Activated CD4-positive, alpha-beta T cell treated with anti-CD3 and anti-CD28 coated beads for 24 hours (primary cell): Measurements from ENCODE around the gene CDKN1A.

ENCODE experiments used
- DNase-seq, 2 donors: peaks; one replicate each; pipeline ENCODE4 v3.0.0-alpha.2; 2020; ENCODE audit warnings: low read depth in 2 of 2

Gene CDKN1A

GRCh38 chr6:36677059-36677749 is 1.3 kb upstream of the CDKN1A start:
- DNase-seq: no peak

GRCh38 chr6:36677753-36678487 is 594 bp upstream of the CDKN1A start:
- no peak for DNase-seq

GRCh38 chr6:36679043-36679833 is 724 bp downstream of the CDKN1A start:
- no peak for DNase-seq

GRCh38 chr6:36682328-36683144 is 4.0 kb downstream of the CDKN1A start:
- peak; percentile 32 to 44 for DNase-seq

GRCh38 chr6:36683145-36683655 is 4.7 kb downstream of the CDKN1A start:
- no peak for DNase-seq

GRCh38 chr6:36683656-36684446 is 5.3 kb downstream of the CDKN1A start:
- DNase-seq: no peak

- no peak for DNase-seq
Observed at GRCh38 chr6:36684447-36684812, 5.9 kb downstream of the CDKN1A start.

- no peak for DNase-seq
Observed at GRCh38 chr6:36685166-36685924, 6.8 kb downstream of the CDKN1A start.

- no peak for DNase-seq
Observed at GRCh38 chr6:36685926-36686667, 7.6 kb downstream of the CDKN1A start.

- DNase-seq: no peak
Observed at GRCh38 chr6:36686668-36687513, 8.4 kb downstream of the CDKN1A start.

- DNase-seq: no peak
Observed at GRCh38 chr6:36688063-36688738, 9.7 kb downstream of the CDKN1A start.

GRCh38 chr6:36688739-36689075 is 10.2 kb downstream of the CDKN1A start:
- DNase-seq: no peak

- DNase-seq: no peak
Observed at GRCh38 chr6:36691011-36691410, 12.5 kb downstream of the CDKN1A start.

GRCh38 chr6:36691612-36692011 is 13.1 kb downstream of the CDKN1A start:
- no peak for DNase-seq

GRCh38 chr6:36692220-36692619 is 13.7 kb downstream of the CDKN1A start:
- DNase-seq: no peak

GRCh38 chr6:36692861-36693702 is 14.6 kb downstream of the CDKN1A start:
- DNase-seq: no peak

- no peak for DNase-seq
Observed at GRCh38 chr6:36694616-36695015, 16.1 kb downstream of the CDKN1A start.
